Keratinocyte (primary cell): ENCODE results near the gene IL1A. TPM values are rescaled to one million over a fixed set of nuclear protein-coding genes. Genes with fewer than 3 reads are reported as not detected.
A peak's percentile ranks its signal among the peaks of the same experiment; 100 is the strongest.

ENCODE experiments used
- DNase-seq: peaks from one replicate; pipeline ENCODE4 v3.0.0-alpha.2; 2011; ENCODE audit warnings: low read depth, missing footprints, low spot score
- FAIRE-seq: peaks from 2 replicates; lab custom pipeline; 2011; peaks lifted over from hg19 to GRCh38; lab: Jason Lieb, UNC
- H2AFZ ChIP-seq: 2 replicates; pipeline ENCODE4 v1.6.0; 2012; ENCODE audit warnings: low read length, control low read depth, inconsistent platforms; ENCODE audit not compliant: control insufficient read depth
- H3K27ac ChIP-seq: 2 replicates; pipeline ENCODE4 v1.5.1; 2011; ENCODE audit warnings: low read length; ENCODE audit not compliant: control insufficient read depth, insufficient read depth
- H3K27me3 ChIP-seq: 3 replicates; pipeline ENCODE4 v1.6.0; 2011; ENCODE audit warnings: low read length; ENCODE audit not compliant: control insufficient read depth, insufficient read depth; ENCODE audit errors: extremely low read depth
- H3K36me3 ChIP-seq, 2 experiments: 2 replicates in 1 of 2; 3 replicates in 1 of 2; pipeline ENCODE4 v1.5.1; 2011; ENCODE audit warnings: low read length in 2 of 2, mild to moderate bottlenecking in 1 of 2; ENCODE audit not compliant: control insufficient read depth in 2 of 2, insufficient read depth in 2 of 2; ENCODE audit errors: extremely low read depth in 1 of 2
- H3K4me1 ChIP-seq: 3 replicates; pipeline ENCODE4 v1.5.1; 2011; ENCODE audit warnings: low read length; ENCODE audit not compliant: control insufficient read depth, insufficient read depth; ENCODE audit errors: extremely low read depth
- H3K4me2 ChIP-seq: 3 replicates; pipeline ENCODE4 v1.6.0; 2011; ENCODE audit warnings: low read depth, low read length; ENCODE audit not compliant: control insufficient read depth, insufficient read depth; ENCODE audit errors: extremely low read depth
- H3K4me3 ChIP-seq, 3 experiments: fragments of 200-600 bp in 1 of 3; sonication (generic) in 1 of 3; 2 replicates in 2 of 3; 3 replicates in 1 of 3; pipeline ENCODE4 v1.5.1; 2011 to 2016; ENCODE audit warnings: low read length in 3 of 3, mild to moderate bottlenecking in 3 of 3, control low read depth in 2 of 3, inconsistent platforms in 1 of 3, low read depth in 1 of 3, mixed read lengths in 1 of 3, mixed run types in 1 of 3, moderate library complexity in 1 of 3; ENCODE audit not compliant: control insufficient read depth in 2 of 3, insufficient read depth in 2 of 3; ENCODE audit errors: extremely low read depth in 1 of 3
- H3K79me2 ChIP-seq: 2 replicates; pipeline ENCODE4 v1.6.0; 2012; ENCODE audit warnings: low read length; ENCODE audit not compliant: control insufficient read depth, insufficient read depth
- H3K9ac ChIP-seq: 3 replicates; pipeline ENCODE4 v1.6.0; 2011; ENCODE audit warnings: low read length; ENCODE audit not compliant: control insufficient read depth, insufficient read depth; ENCODE audit errors: extremely low read depth
- H3K9me1 ChIP-seq: 3 replicates; pipeline ENCODE4 v1.6.0; 2011; ENCODE audit warnings: low read length; ENCODE audit not compliant: control insufficient read depth, insufficient read depth; ENCODE audit errors: extremely low read depth
- H3K9me3 ChIP-seq: 2 replicates; pipeline ENCODE4 v1.5.1; 2012; ENCODE audit warnings: low read depth, low read length; ENCODE audit not compliant: control insufficient read depth
- H4K20me1 ChIP-seq: 3 replicates; pipeline ENCODE4 v1.6.0; 2011; ENCODE audit warnings: low read length; ENCODE audit not compliant: control insufficient read depth, insufficient read depth; ENCODE audit errors: extremely low read depth
- CTCF ChIP-seq, 3 experiments: IDR thresholded peaks in 1 of 3; conservative IDR thresholded peaks in 1 of 3; optimal IDR thresholded peaks in 1 of 3; 2 replicates in 2 of 3; 3 replicates in 1 of 3; pipeline versions ENCODE3 to v1.5.1; 2011; ENCODE audit warnings: low read length in 3 of 3, mild to moderate bottlenecking in 3 of 3, moderate library complexity in 2 of 3, control low read depth in 1 of 3, inconsistent platforms in 1 of 3; ENCODE audit not compliant: insufficient read depth in 2 of 3; ENCODE audit errors: extremely low read depth in 1 of 3
- EZH2 ChIP-seq: IDR thresholded peaks from one replicate; pipeline ENCODE4 v1.6.1; 2012; ENCODE audit warnings: inconsistent platforms, mild to moderate bottlenecking, low read length, moderate library complexity
- dilution Hi-C: fragments of 300-500 bp; cut with MboI; formaldehyde crosslinking; loops from one replicate; pipeline ENCODE4 v1.7.0; 2020; ENCODE audit warnings: low sequenced_read_pairs; ENCODE audit not compliant: extremely low pct_ligation_motif_present
- polyA plus RNA-seq, 5 experiments: library from polyadenylated mRNA; depleted of rRNA in 3 of 5; stranded (reverse) in 3 of 5; stranded (forward) in 1 of 5; unstranded in 1 of 5; fragments of >200 nt; gene quantifications; 1 replicate in 1 of 5; 2 replicates in 3 of 5; 3 replicates in 1 of 5; pipeline versions ENCODE4 v1.2.1 to v1.2.3, GENCODE V29; 2011 to 2012; ENCODE audit warnings: missing spikeins in 2 of 5, low read depth in 1 of 5, low replicate concordance in 1 of 5

IL1A gene
- polyA plus RNA-seq, 1 donor (not counting 4 experiments of a cell fraction or from before 2014, with no cell fraction given), result 269 TPM

- Histone ChIP-seq H3K9ac (no peak overlapping the region), H3K9me1 (no peaks in the 10 kb centered on the region), H3K27me3 (no peaks in the 10 kb centered on the region), H3K4me3 (no peak overlapping the region), H3K79me2 (peaks cover 59% of the 10 kb centered on the region), H3K4me1 (peaks cover 16% of the 10 kb centered on the region), H3K27ac (no peak overlapping the region), H3K36me3 (peaks cover 0 to 51% of the 10 kb centered on the region in 2 experiments), H3K9me3 (no peaks in the 10 kb centered on the region), H4K20me1 (no peaks in the 10 kb centered on the region), H3K4me2 (no peak overlapping the region), H2AFZ (no peak overlapping the region)
- DNase-seq (no peak), FAIRE-seq (no peak)
- dilution Hi-C loops, result no loop called here
- TF ChIP-seq EZH2 (no peak), CTCF (optimal IDR thresholded peaks at IDR 0.05 in 1 of 3, IDR thresholded peaks at IDR 0.05 in 1 of 3, conservative IDR thresholded peaks at IDR 0.05 in 1 of 3; ENCODE audit: extremely low read depth in 1 of 3, insufficient read depth in 2 of 3, low read length in 3 of 3) (no peak)
Measured at GRCh38 chr2:112758711-112759110, 25.6 kb downstream of the IL1A start.

GRCh38 chr2:112757265-112757664, 27.0 kb downstream of the IL1A start:
- H3K9me1 ChIP-seq, result no peaks in the 10 kb centered on the region
- no peak overlapping the region for H3K4me2 ChIP-seq
- no peaks in the 10 kb centered on the region for H3K27me3 ChIP-seq
- FAIRE-seq (no peak), DNase-seq (no peak)
- TF ChIP-seq EZH2 (no peak), CTCF (optimal IDR thresholded peaks at IDR 0.05 in 1 of 3, IDR thresholded peaks at IDR 0.05 in 1 of 3, conservative IDR thresholded peaks at IDR 0.05 in 1 of 3; ENCODE audit: extremely low read depth in 1 of 3, insufficient read depth in 2 of 3, low read length in 3 of 3) (no peak)
- H3K4me1 ChIP-seq, result peaks cover 4% of the 10 kb centered on the region
- no peaks in the 10 kb centered on the region for H3K9me3 ChIP-seq
- H3K9ac ChIP-seq, result no peak overlapping the region
- dilution Hi-C loops, result no loop called here
- peaks cover 55% of the 10 kb centered on the region for H3K79me2 ChIP-seq
- peak overlapping the region; percentile 16 for H3K27ac ChIP-seq
- no peak overlapping the region for H2AFZ ChIP-seq
- no peaks in the 10 kb centered on the region for H4K20me1 ChIP-seq
- no peak overlapping the region for H3K4me3 ChIP-seq
- H3K36me3 ChIP-seq, result peaks cover 0 to 55% of the 10 kb centered on the region in 2 experiments
